Measurements from ENCODE around the gene GAREM2.

GAREM2 gene

DNA sequence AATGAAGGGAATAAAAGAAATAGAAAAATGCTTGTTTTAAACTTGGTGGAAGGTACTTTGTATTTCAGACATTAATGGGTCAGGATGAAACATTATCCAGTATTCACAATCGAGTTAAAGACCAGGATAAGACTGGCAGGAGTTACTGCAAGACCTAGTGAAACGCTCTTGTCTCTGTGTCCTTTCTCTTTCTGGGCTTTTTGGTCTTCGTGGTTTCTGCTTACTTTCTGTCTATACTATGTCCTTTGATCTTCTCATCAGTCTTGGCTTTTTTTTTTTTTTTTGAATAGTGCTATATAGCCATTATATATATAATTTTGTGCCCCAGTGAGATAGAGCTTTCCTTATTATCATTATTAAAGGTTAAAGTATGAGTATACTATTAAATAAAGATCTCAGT is 42.1 kb upstream of the GAREM2 start:
- H3K79me2 ChIP-seq (ENCODE audit: control insufficient read depth, insufficient read depth, low read length, poor library complexity) = no peaks in the 10 kb centered on the region
- no CpG with 5 or more reads among the region's 3 CpGs for WGBS (ENCODE audit: extremely low coverage, insufficient coverage, insufficient read length)
- H3K79me1 ChIP-seq (ENCODE audit: low read length) = no peaks in the 10 kb centered on the region
- H3K4me1 ChIP-seq (ENCODE audit: control insufficient read depth in 1 of 2, insufficient read depth in 2 of 2, low read length in 2 of 2) = no peaks in the 10 kb centered on the region
- H4K8ac ChIP-seq (ENCODE audit: low read depth, low read length) = no peak overlapping the region
- H2AFZ ChIP-seq (ENCODE audit: insufficient read depth, low read length, poor library complexity) = no peak overlapping the region
- H3K9me3 ChIP-seq (ENCODE audit: insufficient read depth, low read depth, low read length) = no peaks in the 10 kb centered on the region
- peaks cover 9 to 13% of the 10 kb centered on the region in 2 experiments for H3K36me3 ChIP-seq (ENCODE audit: control insufficient read depth in 1 of 2, insufficient read depth in 2 of 2, low read length in 2 of 2)
- H3K4me3 ChIP-seq (ENCODE audit: low read depth, low read length) = no peak overlapping the region
- no peak overlapping the region for H3K27ac ChIP-seq (ENCODE audit: low read depth, low read length)
- no peak overlapping the region for H3K14ac ChIP-seq (ENCODE audit: low read length)
- H3K27me3 ChIP-seq (ENCODE audit: insufficient read depth, low read length) = no peaks in the 10 kb centered on the region
- no peak overlapping the region for H3K4ac ChIP-seq (ENCODE audit: low read depth, low read length)
- no peak overlapping the region for H4K12ac ChIP-seq (ENCODE audit: low read depth, low read length)
- H2BK120ac ChIP-seq (ENCODE audit: insufficient read depth, low read length, poor library complexity) = no peak overlapping the region
- no peak overlapping the region for H3K4me2 ChIP-seq (ENCODE audit: low read length)
- no peak for DNase-seq
- no peak overlapping the region for H4K91ac ChIP-seq (ENCODE audit: low read depth, low read length)
- no peak overlapping the region for H3K9ac ChIP-seq (ENCODE audit: low read length)
- H3K23ac ChIP-seq (ENCODE audit: low read length) = no peak overlapping the region
- no peak overlapping the region for H2BK5ac ChIP-seq (ENCODE audit: low read depth, low read length, poor library complexity)
- no peak overlapping the region for H2BK12ac ChIP-seq (ENCODE audit: low read length)
- no peak overlapping the region for H3K18ac ChIP-seq (ENCODE audit: low read length)
- no peak overlapping the region for H2AK5ac ChIP-seq (ENCODE audit: low read length)

DNA sequence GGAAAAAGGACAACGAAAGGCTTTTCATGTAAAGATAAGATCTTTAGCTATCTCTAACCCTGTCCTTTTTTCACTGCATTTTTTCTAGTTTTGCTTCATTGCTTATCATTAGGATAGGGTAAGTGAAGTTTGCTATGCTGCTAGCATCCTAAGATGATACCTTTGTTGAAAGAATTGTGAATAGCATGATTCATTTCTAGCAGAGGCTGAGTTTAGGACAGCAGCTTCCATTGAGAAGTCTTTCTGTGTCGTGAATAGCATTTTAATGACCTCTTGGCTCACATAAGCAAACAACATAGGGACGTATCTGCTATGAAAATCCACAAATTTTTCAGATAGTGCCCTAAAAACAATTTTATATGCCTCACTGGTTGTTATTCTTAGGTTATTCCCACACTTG is 36.4 kb upstream of the GAREM2 start:
- Histone ChIP-seq H3K4me3 (ENCODE audit: low read depth, low read length) (no peak overlapping the region), H3K4me1 (ENCODE audit: control insufficient read depth in 1 of 2, insufficient read depth in 2 of 2, low read length in 2 of 2) (no peaks in the 10 kb centered on the region), H3K4ac (ENCODE audit: low read depth, low read length) (no peak overlapping the region), H3K27ac (ENCODE audit: low read depth, low read length) (no peak overlapping the region), H2BK120ac (ENCODE audit: insufficient read depth, low read length, poor library complexity) (no peak overlapping the region), H3K79me2 (ENCODE audit: control insufficient read depth, insufficient read depth, low read length, poor library complexity) (no peaks in the 10 kb centered on the region), H3K4me2 (ENCODE audit: low read length) (no peak overlapping the region), H4K12ac (ENCODE audit: low read depth, low read length) (no peak overlapping the region), H3K18ac (ENCODE audit: low read length) (no peak overlapping the region), H3K27me3 (ENCODE audit: insufficient read depth, low read length) (no peaks in the 10 kb centered on the region), H4K8ac (ENCODE audit: low read depth, low read length) (no peak overlapping the region), H2BK12ac (ENCODE audit: low read length) (no peak overlapping the region), H3K9ac (ENCODE audit: low read length) (no peak overlapping the region), H3K23ac (ENCODE audit: low read length) (no peak overlapping the region), H3K79me1 (ENCODE audit: low read length) (no peaks in the 10 kb centered on the region), H3K14ac (ENCODE audit: low read length) (no peak overlapping the region), H2BK5ac (ENCODE audit: low read depth, low read length, poor library complexity) (no peak overlapping the region), H2AK5ac (ENCODE audit: low read length) (no peak overlapping the region), H3K9me3 (ENCODE audit: insufficient read depth, low read depth, low read length) (no peaks in the 10 kb centered on the region), H4K91ac (ENCODE audit: low read depth, low read length) (no peak overlapping the region), H2AFZ (ENCODE audit: insufficient read depth, low read length, poor library complexity) (no peak overlapping the region), H3K36me3 (ENCODE audit: control insufficient read depth in 1 of 2, insufficient read depth in 2 of 2, low read length in 2 of 2) (peaks cover 2 to 5% of the 10 kb centered on the region in 2 experiments)
- DNase-seq = no peak
- WGBS (ENCODE audit: extremely low coverage, insufficient coverage, insufficient read length) = no CpG with 5 or more reads among the region's 3 CpGs

DNA sequence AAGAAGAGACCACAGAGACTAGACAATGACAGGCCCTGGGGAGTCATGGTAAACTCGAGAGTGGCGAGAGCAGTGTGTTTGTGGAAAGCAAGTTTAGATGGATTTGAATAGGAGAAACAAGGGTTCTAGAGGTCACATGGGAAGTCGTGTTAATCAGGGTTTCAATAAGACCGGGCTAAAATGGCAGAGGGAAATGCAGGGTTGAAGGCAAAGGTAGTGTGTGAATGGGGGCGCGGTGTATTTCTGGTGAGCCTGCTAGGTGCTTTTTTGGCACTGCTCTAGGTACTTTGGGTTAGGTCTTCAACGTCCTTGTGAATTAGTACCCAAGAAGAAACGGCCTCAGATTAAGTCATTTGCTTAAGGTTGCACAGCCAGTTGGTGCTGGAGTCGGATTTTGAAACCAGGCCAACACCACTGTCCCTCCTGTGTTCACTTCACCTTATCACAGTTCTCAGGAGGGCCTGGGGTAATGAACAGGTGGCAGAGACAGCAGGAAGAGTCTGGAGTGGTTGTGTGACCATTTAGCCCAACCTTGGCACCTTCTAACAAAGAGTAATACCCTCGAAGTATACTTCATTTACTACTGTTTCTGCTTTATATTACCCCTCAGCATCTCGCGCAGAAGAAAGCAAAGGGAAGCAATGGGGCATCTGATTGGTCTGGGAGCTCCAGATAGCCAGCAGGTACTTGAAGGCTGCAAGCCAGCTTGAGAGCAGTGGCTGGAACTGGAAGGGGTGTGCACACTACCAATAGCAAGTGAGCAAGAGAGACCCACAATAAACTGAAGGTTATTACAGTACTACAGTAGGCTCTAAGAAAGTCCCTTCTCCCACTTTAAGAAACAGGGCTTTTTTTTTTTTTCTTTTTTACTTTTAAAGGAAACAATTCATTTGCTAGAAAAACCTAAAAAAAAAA is 33.4 kb upstream of the GAREM2 start:
- Histone ChIP-seq H3K9ac (ENCODE audit: low read length) (no peak overlapping the region), H3K27ac (ENCODE audit: low read depth, low read length) (no peak overlapping the region), H2AFZ (ENCODE audit: insufficient read depth, low read length, poor library complexity) (no peak overlapping the region), H3K36me3 (ENCODE audit: control insufficient read depth in 1 of 2, insufficient read depth in 2 of 2, low read length in 2 of 2) (peaks cover 1 to 2% of the 10 kb centered on the region in 2 experiments), H4K91ac (ENCODE audit: low read depth, low read length) (no peak overlapping the region), H3K4me1 (ENCODE audit: control insufficient read depth in 1 of 2, insufficient read depth in 2 of 2, low read length in 2 of 2) (no peaks in the 10 kb centered on the region), H3K18ac (ENCODE audit: low read length) (no peak overlapping the region), H4K12ac (ENCODE audit: low read depth, low read length) (no peak overlapping the region), H3K4ac (ENCODE audit: low read depth, low read length) (no peak overlapping the region), H3K9me3 (ENCODE audit: insufficient read depth, low read depth, low read length) (no peaks in the 10 kb centered on the region), H3K4me3 (ENCODE audit: low read depth, low read length) (no peak overlapping the region), H3K27me3 (ENCODE audit: insufficient read depth, low read length) (no peaks in the 10 kb centered on the region), H3K79me2 (ENCODE audit: control insufficient read depth, insufficient read depth, low read length, poor library complexity) (no peaks in the 10 kb centered on the region), H3K79me1 (ENCODE audit: low read length) (no peaks in the 10 kb centered on the region), H3K14ac (ENCODE audit: low read length) (no peak overlapping the region), H4K8ac (ENCODE audit: low read depth, low read length) (peak overlapping the region; percentile 56), H2AK5ac (ENCODE audit: low read length) (no peak overlapping the region), H3K23ac (ENCODE audit: low read length) (no peak overlapping the region), H2BK5ac (ENCODE audit: low read depth, low read length, poor library complexity) (no peak overlapping the region), H3K4me2 (ENCODE audit: low read length) (no peak overlapping the region), H2BK120ac (ENCODE audit: insufficient read depth, low read length, poor library complexity) (no peak overlapping the region), H2BK12ac (ENCODE audit: low read length) (no peak overlapping the region)
- no CpG with 5 or more reads among the region's 12 CpGs for WGBS (ENCODE audit: extremely low coverage, insufficient coverage, insufficient read length)
- no peak for DNase-seq

- Histone ChIP-seq H2BK12ac (ENCODE audit: low read length) (no peak overlapping the region), H4K12ac (ENCODE audit: low read depth, low read length) (no peak overlapping the region), H3K36me3 (ENCODE audit: control insufficient read depth in 1 of 2, insufficient read depth in 2 of 2, low read length in 2 of 2) (peaks cover 0 to 1% of the 10 kb centered on the region in 2 experiments), H3K4ac (ENCODE audit: low read depth, low read length) (no peak overlapping the region), H3K27ac (ENCODE audit: low read depth, low read length) (no peak overlapping the region), H3K14ac (ENCODE audit: low read length) (no peak overlapping the region), H3K4me1 (ENCODE audit: control insufficient read depth in 1 of 2, insufficient read depth in 2 of 2, low read length in 2 of 2) (no peaks in the 10 kb centered on the region), H4K8ac (ENCODE audit: low read depth, low read length) (no peak overlapping the region), H3K4me2 (ENCODE audit: low read length) (no peak overlapping the region), H3K18ac (ENCODE audit: low read length) (no peak overlapping the region), H2BK5ac (ENCODE audit: low read depth, low read length, poor library complexity) (no peak overlapping the region), H2AFZ (ENCODE audit: insufficient read depth, low read length, poor library complexity) (no peak overlapping the region), H3K9ac (ENCODE audit: low read length) (no peak overlapping the region), H3K79me1 (ENCODE audit: low read length) (no peaks in the 10 kb centered on the region), H3K9me3 (ENCODE audit: insufficient read depth, low read depth, low read length) (no peaks in the 10 kb centered on the region), H3K23ac (ENCODE audit: low read length) (no peak overlapping the region), H3K4me3 (ENCODE audit: low read depth, low read length) (no peak overlapping the region), H3K27me3 (ENCODE audit: insufficient read depth, low read length) (no peaks in the 10 kb centered on the region), H3K79me2 (ENCODE audit: control insufficient read depth, insufficient read depth, low read length, poor library complexity) (no peaks in the 10 kb centered on the region), H4K91ac (ENCODE audit: low read depth, low read length) (no peak overlapping the region), H2BK120ac (ENCODE audit: insufficient read depth, low read length, poor library complexity) (no peak overlapping the region), H2AK5ac (ENCODE audit: low read length) (no peak overlapping the region)
- no peak for DNase-seq
- WGBS (ENCODE audit: extremely low coverage, insufficient coverage, insufficient read length) = no CpG with 5 or more reads among the region's 18 CpGs
Measured at GRCh38 chr2:26141145-26141769, 31.6 kb upstream of the GAREM2 start.

All from trophoblast cell (in vitro differentiated cells and primary cell).